DOHH2 (cell line): ENCODE data around the gene TOMM6.

Experiments used
- H3F3A ChIP-seq: fragments of 200-600 bp; sonication (generic), shearing (Covaris generic); 2 replicates; pipeline ENCODE4 v1.6.0; 2016; ENCODE audit warnings: antibody characterized with exemption, mild to moderate bottlenecking; ENCODE audit not compliant: control insufficient read depth, insufficient read depth
- H3K27ac ChIP-seq: fragments of 200-600 bp; sonication (generic); 2 replicates; pipeline ENCODE4 v1.5.1; 2014; ENCODE audit warnings: low read depth, mild to moderate bottlenecking, low read length, moderate library complexity
- H3K27me3 ChIP-seq: fragments of 200-600 bp; sonication (generic); 2 replicates; pipeline ENCODE4 v1.6.1; 2014; ENCODE audit warnings: mild to moderate bottlenecking, low read length, mixed read lengths; ENCODE audit not compliant: control insufficient read depth
- H3K36me3 ChIP-seq: fragments of 200-600 bp; sonication (generic); 2 replicates; pipeline ENCODE4 v1.6.1; 2014; ENCODE audit warnings: mild to moderate bottlenecking, low read length, moderate library complexity, mixed read lengths; ENCODE audit not compliant: control insufficient read depth
- H3K4me1 ChIP-seq: fragments of 200-600 bp; sonication (generic); 2 replicates; pipeline ENCODE4 v1.6.1; 2014; ENCODE audit warnings: mild to moderate bottlenecking, low read length, mixed read lengths; ENCODE audit not compliant: control insufficient read depth
- H3K4me2 ChIP-seq: fragments of 200-600 bp; sonication (generic); 2 replicates; pipeline ENCODE4 v1.6.0; 2014; ENCODE audit warnings: mild to moderate bottlenecking, low read length, moderate library complexity
- H3K4me3 ChIP-seq: fragments of 200-600 bp; sonication (generic); 2 replicates; pipeline ENCODE4 v1.5.1; 2014; ENCODE audit warnings: mild to moderate bottlenecking, low read length, mixed read lengths
- H3K79me2 ChIP-seq: fragments of 200-600 bp; sonication (generic); 2 replicates; pipeline ENCODE4 v1.6.1; 2014; ENCODE audit warnings: mild to moderate bottlenecking, low read length, mixed read lengths; ENCODE audit not compliant: control insufficient read depth
- H3K9me2 ChIP-seq: fragments of 200-600 bp; sonication (generic); replicated peaks from 2 replicates; pipeline ENCODE4 v1.6.1; 2014; ENCODE audit warnings: mild to moderate bottlenecking, low read length, mixed read lengths; ENCODE audit not compliant: control insufficient read depth
- H3K9me3 ChIP-seq: fragments of 200-600 bp; sonication (generic); 2 replicates; pipeline ENCODE4 v1.6.1; 2014; ENCODE audit warnings: antibody characterized with exemption, low read length, mixed read lengths; ENCODE audit not compliant: control insufficient read depth, insufficient read depth
- H4K20me1 ChIP-seq: fragments of 200-600 bp; sonication (generic); 2 replicates; pipeline ENCODE4 v1.6.0; 2014; ENCODE audit warnings: low read depth, mild to moderate bottlenecking, antibody characterized with exemption, low read length, moderate library complexity; ENCODE audit not compliant: control insufficient read depth, insufficient read depth
- EZH2phosphoT487 ChIP-seq: fragments of 200-600 bp; sonication (generic); IDR thresholded peaks from 2 replicates; pipeline ENCODE4 v1.6.1; 2017; ENCODE audit warnings: borderline replicate concordance, mild to moderate bottlenecking, antibody characterized with exemption, low read length, moderate library complexity, mixed read lengths
- TF ChIP-seq, protein P1 (sequence below): fragments of 200-600 bp; sonication (generic); IDR thresholded peaks from one replicate; pipeline ENCODE4 v1.5.1; 2014; ENCODE audit warnings: antibody characterized with exemption, mild to moderate bottlenecking, low read depth, low read length; ENCODE audit not compliant: poor library complexity, severe bottlenecking

TOMM6 gene

GRCh38 chr6:41746107-41746506 lies 41.4 kb upstream of the TOMM6 start:
- H4K20me1 ChIP-seq: no peaks in the 10 kb centered on the region
- TF ChIP-seq, protein P1, sequence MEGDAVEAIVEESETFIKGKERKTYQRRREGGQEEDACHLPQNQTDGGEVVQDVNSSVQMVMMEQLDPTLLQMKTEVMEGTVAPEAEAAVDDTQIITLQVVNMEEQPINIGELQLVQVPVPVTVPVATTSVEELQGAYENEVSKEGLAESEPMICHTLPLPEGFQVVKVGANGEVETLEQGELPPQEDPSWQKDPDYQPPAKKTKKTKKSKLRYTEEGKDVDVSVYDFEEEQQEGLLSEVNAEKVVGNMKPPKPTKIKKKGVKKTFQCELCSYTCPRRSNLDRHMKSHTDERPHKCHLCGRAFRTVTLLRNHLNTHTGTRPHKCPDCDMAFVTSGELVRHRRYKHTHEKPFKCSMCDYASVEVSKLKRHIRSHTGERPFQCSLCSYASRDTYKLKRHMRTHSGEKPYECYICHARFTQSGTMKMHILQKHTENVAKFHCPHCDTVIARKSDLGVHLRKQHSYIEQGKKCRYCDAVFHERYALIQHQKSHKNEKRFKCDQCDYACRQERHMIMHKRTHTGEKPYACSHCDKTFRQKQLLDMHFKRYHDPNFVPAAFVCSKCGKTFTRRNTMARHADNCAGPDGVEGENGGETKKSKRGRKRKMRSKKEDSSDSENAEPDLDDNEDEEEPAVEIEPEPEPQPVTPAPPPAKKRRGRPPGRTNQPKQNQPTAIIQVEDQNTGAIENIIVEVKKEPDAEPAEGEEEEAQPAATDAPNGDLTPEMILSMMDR: no peak
- H3K27me3 ChIP-seq: peaks cover 4% of the 10 kb centered on the region; the same call in 1 of the 2 replicates
- no peaks in the 10 kb centered on the region for H3K79me2 ChIP-seq
- no peak overlapping the region for H3K27ac ChIP-seq
- H3F3A ChIP-seq: no peaks in the 10 kb centered on the region
- no peaks in the 10 kb centered on the region for H3K4me1 ChIP-seq
- no peaks in the 10 kb centered on the region for H3K9me2 ChIP-seq
- H3K4me2 ChIP-seq: no peak overlapping the region
- H3K4me3 ChIP-seq: no peak overlapping the region
- no peaks in the 10 kb centered on the region for H3K36me3 ChIP-seq
- H3K9me3 ChIP-seq: no peaks in the 10 kb centered on the region

DNA sequence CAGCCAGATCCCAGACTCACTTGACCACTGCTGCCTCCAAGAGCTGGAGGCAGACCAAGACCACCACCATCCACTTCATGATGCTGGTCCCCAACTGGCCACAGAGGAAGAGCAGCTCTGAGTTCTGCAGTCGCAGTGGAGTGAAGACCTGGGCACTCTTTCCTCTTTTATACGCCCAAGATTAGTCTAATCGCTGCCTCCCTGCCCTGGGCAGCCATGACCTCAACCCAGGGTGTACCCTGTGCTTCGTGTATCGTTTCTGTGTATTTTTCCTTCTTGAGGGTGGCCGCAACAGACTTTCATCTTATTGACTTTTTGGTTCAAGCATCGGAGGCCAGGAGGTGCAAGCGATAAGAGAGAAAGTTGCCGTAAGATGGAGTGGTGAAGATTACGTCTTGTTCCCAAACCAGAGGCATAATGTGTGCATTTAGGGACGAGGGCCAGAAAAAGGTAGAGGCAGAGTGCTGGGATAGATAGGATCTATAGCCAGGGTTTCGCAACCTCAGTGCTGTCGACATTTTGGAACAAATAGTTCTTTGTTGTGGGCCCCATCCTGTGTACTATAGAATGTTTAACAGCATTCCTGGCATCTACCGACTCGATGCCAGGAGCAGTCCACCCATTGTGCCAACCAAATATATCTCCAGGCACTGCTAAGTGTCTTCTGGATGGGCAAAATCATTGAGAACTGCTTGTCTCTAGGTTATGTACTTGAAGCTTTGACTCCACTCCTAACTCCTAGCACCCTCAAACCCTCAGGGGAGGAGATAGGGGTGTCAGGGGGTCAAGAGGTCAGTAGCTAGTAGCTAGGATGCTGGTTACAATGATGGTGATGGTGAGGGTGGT lies 40.0 kb upstream of the TOMM6 start, which contains the start of gene PGC:
PGC (minus strand) TSS at position 142 of the 846 bp plus-strand sequence; CDS start at position 79, 63 bp downstream.
- peaks cover 4% of the 10 kb centered on the region; the same call in 1 of the 2 replicates for H3K27me3 ChIP-seq
- H4K20me1 ChIP-seq: no peaks in the 10 kb centered on the region
- TF ChIP-seq, protein P1: no peak
- no peak for TF ChIP-seq EZH2phosphoT487

GRCh38 chr6:41748102-41748477 lies 39.4 kb upstream of the TOMM6 start:
- Histone ChIP-seq H3K79me2 (no peaks in the 10 kb centered on the region), H4K20me1 (no peaks in the 10 kb centered on the region), H3K9me2 (no peaks in the 10 kb centered on the region), H3K4me1 (no peaks in the 10 kb centered on the region), H3K27me3 (peaks cover 6% of the 10 kb centered on the region; the same call in 1 of the 2 replicates), H3K36me3 (no peaks in the 10 kb centered on the region), H3K9me3 (no peaks in the 10 kb centered on the region), H3K4me2 (no peak overlapping the region), H3K4me3 (no peak overlapping the region), H3K27ac (no peak overlapping the region), H3F3A (no peaks in the 10 kb centered on the region)
- no peak for TF ChIP-seq EZH2phosphoT487
- TF ChIP-seq, protein P1: no peak

More for the DNA sequence above, 40.0 kb upstream of the TOMM6 start, which contains the start of gene PGC:
- Histone ChIP-seq H3K9me2 (no peaks in the 10 kb centered on the region), H3K4me1 (no peaks in the 10 kb centered on the region), H3K4me2 (no peak within 1 kb of the TSS), H3K27ac (no peak within 1 kb of the TSS), H3F3A (no peaks in the 10 kb centered on the region), H3K36me3 (no peaks in the 10 kb centered on the region), H3K9me3 (no peaks in the 10 kb centered on the region), H3K79me2 (no peaks in the 10 kb centered on the region), H3K4me3 (no peak within 1 kb of the TSS)
